HepG2 (cell line): Measurements from ENCODE around the gene RDH12. TPM values are rescaled to one million over a fixed set of nuclear protein-coding genes. Genes with fewer than 3 reads are reported as not detected.
A peak's percentile ranks its signal among the peaks of the same experiment; 100 is the strongest.

Experiments
- ATF1 ChIP-seq: IDR thresholded peaks from 2 replicates; pipeline ENCODE4 v1.6.1; 2016; ENCODE audit warnings: mild to moderate bottlenecking, control low read depth
- BCL6 ChIP-seq: IDR thresholded peaks from 2 replicates; pipeline ENCODE4 v1.6.1; 2016; ENCODE audit warnings: missing genetic modification reagents, missing compliant biosample characterization
- CBX5 ChIP-seq: sonication (generic); formaldehyde crosslinking; IDR thresholded peaks from 2 replicates; pipeline ENCODE4 v1.4.0; 2020; ENCODE audit warnings: missing genetic modification reagents, borderline replicate concordance
- CENPBD1 ChIP-seq: sonication (generic); formaldehyde crosslinking; IDR thresholded peaks from 2 replicates; pipeline ENCODE4 v1.8.0; 2022; ENCODE audit warnings: missing genetic modification reagents, low read depth, mild to moderate bottlenecking, borderline replicate concordance
- KLF16 ChIP-seq, 2 experiments: sonication (generic) in 1 of 2; formaldehyde crosslinking in 1 of 2; IDR thresholded peaks; 2 replicates each; pipeline versions ENCODE4 v1.6.1 to v1.8.0; 2016 to 2023; ENCODE audit warnings: missing genetic modification reagents in 2 of 2, missing compliant biosample characterization in 1 of 2
- MTF1 ChIP-seq: sonication (generic); formaldehyde crosslinking; IDR thresholded peaks from 2 replicates; pipeline ENCODE4 v1.5.0; 2020; ENCODE audit warnings: missing genetic modification reagents
- MXD4 ChIP-seq: IDR thresholded peaks from 2 replicates; pipeline ENCODE4 v1.6.1; 2016; ENCODE audit warnings: mild to moderate bottlenecking, missing biosample characterization, missing genetic modification reagents
- PATZ1 ChIP-seq: sonication (generic); formaldehyde crosslinking; IDR thresholded peaks from 2 replicates; pipeline ENCODE4 v1.4.0; 2020; ENCODE audit warnings: missing genetic modification reagents
- PHF21A ChIP-seq: sonication (generic); formaldehyde crosslinking; IDR thresholded peaks from 2 replicates; pipeline ENCODE4 v1.5.0; 2020; ENCODE audit warnings: mild to moderate bottlenecking, missing genetic modification reagents
- RAD21 ChIP-seq: fragments of 450-650 bp; formaldehyde crosslinking; IDR thresholded peaks from 2 replicates; pipeline ENCODE4 v1.5.0; 2020; ENCODE audit warnings: mild to moderate bottlenecking
- REL ChIP-seq: sonication (generic); formaldehyde crosslinking; conservative IDR thresholded peaks from 2 replicates; pipeline ENCODE4 v1.8.0; 2022; ENCODE audit warnings: mild to moderate bottlenecking, missing genetic modification reagents, moderate library complexity
- SAP130 ChIP-seq: IDR thresholded peaks from 2 replicates; pipeline ENCODE4 v1.6.1; 2016; ENCODE audit warnings: low read depth
- SATB2 ChIP-seq: sonication (generic); formaldehyde crosslinking; IDR thresholded peaks from 2 replicates; pipeline ENCODE4 v1.5.0; 2020; ENCODE audit warnings: missing genetic modification reagents
- TCF12 ChIP-seq, 2 experiments: fragments of 450-650 bp in 1 of 2; sonication (generic) in 1 of 2; formaldehyde crosslinking in 1 of 2; IDR thresholded peaks; 2 replicates each; pipeline versions ENCODE4 v1.6.1 to v1.8.0; 2017 to 2022; ENCODE audit warnings: antibody characterized with exemption in 1 of 2, mild to moderate bottlenecking in 1 of 2, missing genetic modification reagents in 1 of 2, moderate library complexity in 1 of 2
- ZFP1 ChIP-seq: IDR thresholded peaks from 2 replicates; pipeline ENCODE4 v1.6.1; 2016
- ZMAT3 ChIP-seq: sonication (generic); formaldehyde crosslinking; conservative IDR thresholded peaks from 2 replicates; pipeline ENCODE4 v1.7.0; 2021; ENCODE audit warnings: missing genetic modification reagents
- ZNF251 ChIP-seq: sonication (generic); formaldehyde crosslinking; IDR thresholded peaks from 2 replicates; pipeline ENCODE4 v1.9.0; 2021; ENCODE audit warnings: mild to moderate bottlenecking, missing genetic modification reagents
- ZNF263 ChIP-seq: sonication (generic); formaldehyde crosslinking; IDR thresholded peaks from 2 replicates; pipeline ENCODE4 v1.4.0; 2020; ENCODE audit warnings: missing genetic modification reagents
- ZNF556 ChIP-seq: sonication (generic); formaldehyde crosslinking; IDR thresholded peaks from 2 replicates; pipeline ENCODE4 v1.4.0; 2020; ENCODE audit warnings: mild to moderate bottlenecking, missing genetic modification reagents, borderline replicate concordance
- ZNF558 ChIP-seq: sonication (generic); formaldehyde crosslinking; IDR thresholded peaks from 2 replicates; pipeline ENCODE4 v1.9.0; 2022; ENCODE audit warnings: mild to moderate bottlenecking, missing genetic modification reagents, borderline replicate concordance
- ZNF580 ChIP-seq: IDR thresholded peaks from 2 replicates; pipeline ENCODE4 v1.6.1; 2016; ENCODE audit warnings: low read depth, borderline replicate concordance
- ZNF720 ChIP-seq: sonication (generic); formaldehyde crosslinking; IDR thresholded peaks from 2 replicates; pipeline ENCODE4 v1.4.0; 2020; ENCODE audit warnings: missing genetic modification reagents
- ZNF784 ChIP-seq: sonication (generic); formaldehyde crosslinking; IDR thresholded peaks from 2 replicates; pipeline ENCODE4 v1.5.1; 2020; ENCODE audit warnings: missing genetic modification reagents, mild to moderate bottlenecking, borderline replicate concordance
- polyA plus RNA-seq, 8 experiments: library from polyadenylated mRNA; depleted of rRNA in 3 of 8; stranded (reverse) in 7 of 8; unstranded in 1 of 8; fragments of >200 nt; fragmentation: Illumina TruSeq in 4 of 8; extraction: Trizol in 4 of 8; gene quantifications; 2 replicates each; pipeline versions ENCODE4 v1.2.1 to v1.2.3, GENCODE V29; 2011 to 2016; ENCODE audit warnings: low read depth in 4 of 8, missing spikeins in 1 of 8, mixed read lengths in 1 of 8; ENCODE audit not compliant: insufficient read depth in 1 of 8
- total RNA-seq, 5 experiments: library from RNA; depleted of rRNA; stranded (reverse); fragments of >200 nt; fragmentation: Illumina TruSeq; extraction: Trizol; gene quantifications; 2 replicates each; pipeline ENCODE4 v1.2.3, GENCODE V29; 2016; ENCODE audit warnings: low read depth in 1 of 5
- TF ChIP-seq, protein P1 (sequence below): sonication (generic); formaldehyde crosslinking; IDR thresholded peaks from 2 replicates; pipeline ENCODE4 v1.4.0; 2020; ENCODE audit warnings: missing genetic modification reagents
- TF ChIP-seq, protein P2 (sequence below): sonication (generic); formaldehyde crosslinking; IDR thresholded peaks from 2 replicates; pipeline ENCODE4 v1.5.0; 2020; ENCODE audit warnings: mild to moderate bottlenecking, missing genetic modification reagents, moderate library complexity

RDH12 gene
- total and polyA plus RNA-seq, 2 of the 13 experiments (the other 11 are each of a cell fraction or from before 2014, with no cell fraction given) = 1.6 to 2.1 TPM

GRCh38 chr14:67674139-67674479, 27.6 kb upstream of the RDH12 start (continued):
- TF ChIP-seq ZMAT3 (CRISPR knock-in tag) = no peak
- peak; percentile 14; the same call in 1 of the 2 replicates for TF ChIP-seq PHF21A (CRISPR knock-in tag)
- TF ChIP-seq SAP130 (CRISPR knock-in tag) = peak; percentile 70; the same call in 1 of the 2 replicates
- TF ChIP-seq ZNF251 (CRISPR knock-in tag) = no peak
- no peak for TF ChIP-seq BCL6 (CRISPR knock-in tag)
- no peak for TF ChIP-seq ZNF556 (CRISPR knock-in tag)
- TF ChIP-seq PATZ1 (CRISPR knock-in tag) = 0 out of 2 replicates have a peak, but pooled peaks have one; percentile 4
- TF ChIP-seq MTF1 (CRISPR knock-in tag) = no peak
- TF ChIP-seq CBX5 (CRISPR knock-in tag) = no peak
- no peak for TF ChIP-seq ATF1 (CRISPR knock-in tag)
- TF ChIP-seq ZNF720 (CRISPR knock-in tag) = no peak
- no peak for TF ChIP-seq CENPBD1
- TF ChIP-seq, protein P1, sequence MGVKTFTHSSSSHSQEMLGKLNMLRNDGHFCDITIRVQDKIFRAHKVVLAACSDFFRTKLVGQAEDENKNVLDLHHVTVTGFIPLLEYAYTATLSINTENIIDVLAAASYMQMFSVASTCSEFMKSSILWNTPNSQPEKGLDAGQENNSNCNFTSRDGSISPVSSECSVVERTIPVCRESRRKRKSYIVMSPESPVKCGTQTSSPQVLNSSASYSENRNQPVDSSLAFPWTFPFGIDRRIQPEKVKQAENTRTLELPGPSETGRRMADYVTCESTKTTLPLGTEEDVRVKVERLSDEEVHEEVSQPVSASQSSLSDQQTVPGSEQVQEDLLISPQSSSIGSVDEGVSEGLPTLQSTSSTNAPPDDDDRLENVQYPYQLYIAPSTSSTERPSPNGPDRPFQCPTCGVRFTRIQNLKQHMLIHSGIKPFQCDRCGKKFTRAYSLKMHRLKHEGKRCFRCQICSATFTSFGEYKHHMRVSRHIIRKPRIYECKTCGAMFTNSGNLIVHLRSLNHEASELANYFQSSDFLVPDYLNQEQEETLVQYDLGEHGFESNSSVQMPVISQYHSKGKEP (CRISPR knock-in tag) = no peak
- no peak for TF ChIP-seq REL
- TF ChIP-seq ZNF580 = no peak
- no peak for TF ChIP-seq SATB2 (CRISPR knock-in tag)
- no peak for TF ChIP-seq TCF12 (IDR thresholded peaks at IDR 0.05)
- peak; percentile 52; the same call in 1 of the 2 replicates for TF ChIP-seq TCF12 (CRISPR knock-in tag; IDR thresholded peaks at IDR 0.05)
- TF ChIP-seq ZNF558 (CRISPR knock-in tag) = no peak
- no peak for TF ChIP-seq RAD21 (CRISPR knock-in tag)
- TF ChIP-seq ZNF784 (CRISPR knock-in tag) = no peak
- no peak for TF ChIP-seq ZFP1 (CRISPR knock-in tag)
- peak; percentile 61 for TF ChIP-seq ZNF263 (CRISPR knock-in tag)
- no peak; the same call in 1 of the 2 replicates for TF ChIP-seq MXD4 (CRISPR knock-in tag)
- TF ChIP-seq, protein P2, sequence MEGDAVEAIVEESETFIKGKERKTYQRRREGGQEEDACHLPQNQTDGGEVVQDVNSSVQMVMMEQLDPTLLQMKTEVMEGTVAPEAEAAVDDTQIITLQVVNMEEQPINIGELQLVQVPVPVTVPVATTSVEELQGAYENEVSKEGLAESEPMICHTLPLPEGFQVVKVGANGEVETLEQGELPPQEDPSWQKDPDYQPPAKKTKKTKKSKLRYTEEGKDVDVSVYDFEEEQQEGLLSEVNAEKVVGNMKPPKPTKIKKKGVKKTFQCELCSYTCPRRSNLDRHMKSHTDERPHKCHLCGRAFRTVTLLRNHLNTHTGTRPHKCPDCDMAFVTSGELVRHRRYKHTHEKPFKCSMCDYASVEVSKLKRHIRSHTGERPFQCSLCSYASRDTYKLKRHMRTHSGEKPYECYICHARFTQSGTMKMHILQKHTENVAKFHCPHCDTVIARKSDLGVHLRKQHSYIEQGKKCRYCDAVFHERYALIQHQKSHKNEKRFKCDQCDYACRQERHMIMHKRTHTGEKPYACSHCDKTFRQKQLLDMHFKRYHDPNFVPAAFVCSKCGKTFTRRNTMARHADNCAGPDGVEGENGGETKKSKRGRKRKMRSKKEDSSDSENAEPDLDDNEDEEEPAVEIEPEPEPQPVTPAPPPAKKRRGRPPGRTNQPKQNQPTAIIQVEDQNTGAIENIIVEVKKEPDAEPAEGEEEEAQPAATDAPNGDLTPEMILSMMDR (CRISPR knock-in tag) = peak; percentile 63
- 0 out of 4 replicates have a peak, but pooled peaks of 1 of the 2 experiments have one; percentile 56 for TF ChIP-seq KLF16 (CRISPR knock-in tag; IDR thresholded peaks at IDR 0.05)
